Esophagus muscularis mucosa (tissue), 4 donors: ENCODE results near the gene ADCY7. TPM values are rescaled to one million over a fixed set of nuclear protein-coding genes. Genes with fewer than 3 reads are reported as not detected.

Source experiments
- DNase-seq: peaks from one replicate; pipeline ENCODE4 v3.0.0-alpha.2; 2017; ENCODE audit errors: extremely low spot score
- H3K27ac ChIP-seq, 4 donors: fragments of 200-600 bp; sonication (generic); replicated peaks in 1 of 4; 1 replicate in 3 of 4; 2 replicates in 1 of 4; pipeline ENCODE4 v1.5.1; 2016 to 2019; ENCODE audit warnings: mild to moderate bottlenecking in 1 of 4
- H3K27me3 ChIP-seq, 4 donors: fragments of 200-600 bp; sonication (generic); one replicate each; pipeline versions ENCODE4 v1.5.1 to v1.6.0; 2016 to 2019
- H3K36me3 ChIP-seq, 4 donors: fragments of 200-600 bp; sonication (generic); one replicate each; pipeline ENCODE4 v1.5.1; 2016 to 2019
- H3K4me1 ChIP-seq, 4 donors: fragments of 200-600 bp; sonication (generic); one replicate each; pipeline ENCODE4 v1.5.1; 2016 to 2019
- H3K4me3 ChIP-seq, 4 donors: fragments of 200-600 bp; sonication (generic); 1 replicate in 2 of 4; 2 replicates in 2 of 4; pipeline ENCODE4 v1.5.1; 2016 to 2019; ENCODE audit warnings: mild to moderate bottlenecking in 4 of 4, moderate library complexity in 1 of 4
- H3K9me3 ChIP-seq, 4 donors: fragments of 200-600 bp; sonication (generic); 1 replicate in 3 of 4; 2 replicates in 1 of 4; pipeline ENCODE4 v1.5.1; 2016 to 2019
- EP300 ChIP-seq: sonication (generic); formaldehyde crosslinking; IDR thresholded peaks from one replicate; pipeline ENCODE4 v1.6.1; 2017; ENCODE audit warnings: antibody characterized with exemption
- POLR2A ChIP-seq: fragments of 450-650 bp; IDR thresholded peaks from one replicate; pipeline ENCODE4 v1.6.1; 2017; ENCODE audit warnings: antibody characterized with exemption, moderate library complexity, mild to moderate bottlenecking, low read depth
- POLR2AphosphoS5 ChIP-seq, 2 donors: sonication (generic); formaldehyde crosslinking; IDR thresholded peaks; one replicate each; pipeline ENCODE4 v1.6.1; 2017; ENCODE audit warnings: antibody characterized with exemption in 2 of 2
- WGBS: methylation state at CpG from one replicate; pipeline ENCODE4 v1.1.5; 2018; 5-methylcytosine and 5-hydroxymethylcytosine counted together
- intact Hi-C: fragments of 100-400 bp; cut with DNase I; formaldehyde crosslinking; loops from one replicate; pipeline ENCODE4 v1.15.1; 2023
- total RNA-seq, 4 donors: library from RNA; depleted of rRNA; stranded (reverse); fragments of >200 nt; gene quantifications; one replicate each; pipeline versions ENCODE4 v1.1.0 to v1.2.1, GENCODE V29; 2016
- TF ChIP-seq, protein P1 (sequence below), 3 experiments: fragments of 200-600 bp in 2 of 3; fragments of 450-650 bp in 1 of 3; sonication (generic) in 2 of 3; IDR thresholded peaks; one replicate each; pipeline ENCODE4 v1.5.1; 2017 to 2019; ENCODE audit warnings: antibody characterized with exemption in 3 of 3, mild to moderate bottlenecking in 2 of 3, moderate library complexity in 1 of 3

Gene ADCY7
- 10 to 100 TPM; 12.3 to 17.4 (median 15.6) TPM for total RNA-seq

DNA sequence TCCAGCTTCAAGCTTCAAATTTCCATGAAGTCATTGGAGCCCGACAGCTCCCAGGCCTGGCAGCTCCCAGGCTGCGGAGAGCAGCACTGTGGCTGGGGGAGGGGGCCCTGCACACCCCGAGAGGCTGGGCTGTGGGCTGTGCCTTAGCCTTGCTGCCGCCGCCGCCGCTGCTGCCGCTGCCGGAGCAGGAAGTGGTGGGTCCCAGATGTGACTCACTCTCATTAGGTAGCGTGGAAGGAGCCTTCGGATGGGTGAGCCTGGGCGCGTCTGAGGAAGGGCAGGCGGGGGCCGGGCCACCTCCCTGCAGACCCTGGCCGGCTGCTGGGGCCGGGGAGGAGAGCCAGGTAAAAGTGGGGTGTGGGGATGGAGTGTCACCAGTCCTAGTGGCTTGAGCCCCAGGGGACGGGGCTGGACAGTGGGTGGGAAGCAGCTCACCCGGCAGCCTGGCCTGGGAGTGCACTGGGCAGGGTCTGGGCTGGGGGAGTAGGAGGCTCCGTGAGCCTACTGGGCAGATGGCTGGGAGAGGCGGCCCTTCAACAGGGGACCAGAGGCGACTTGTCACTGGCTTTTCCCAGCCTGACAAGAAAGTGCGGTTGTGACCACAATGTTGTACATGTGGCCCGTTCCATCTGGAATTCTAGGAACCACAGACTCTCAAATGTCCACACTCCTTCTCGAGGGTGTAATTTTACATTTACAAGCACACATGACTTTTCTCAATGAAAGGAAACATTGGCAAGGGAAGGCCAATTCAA lies at the start of gene ADCY7:
ADCY7 (plus strand) TSS at position 215 of the 755 bp plus-strand sequence. CDS start 21,629 bp downstream, outside the sequence.
- Histone ChIP-seq H3K4me3 (peak within 1 kb of the TSS; percentile 38 to 51 (median 40)), H3K36me3 (no peaks in the 10 kb centered on the region)
- no peak for DNase-seq

DNA sequence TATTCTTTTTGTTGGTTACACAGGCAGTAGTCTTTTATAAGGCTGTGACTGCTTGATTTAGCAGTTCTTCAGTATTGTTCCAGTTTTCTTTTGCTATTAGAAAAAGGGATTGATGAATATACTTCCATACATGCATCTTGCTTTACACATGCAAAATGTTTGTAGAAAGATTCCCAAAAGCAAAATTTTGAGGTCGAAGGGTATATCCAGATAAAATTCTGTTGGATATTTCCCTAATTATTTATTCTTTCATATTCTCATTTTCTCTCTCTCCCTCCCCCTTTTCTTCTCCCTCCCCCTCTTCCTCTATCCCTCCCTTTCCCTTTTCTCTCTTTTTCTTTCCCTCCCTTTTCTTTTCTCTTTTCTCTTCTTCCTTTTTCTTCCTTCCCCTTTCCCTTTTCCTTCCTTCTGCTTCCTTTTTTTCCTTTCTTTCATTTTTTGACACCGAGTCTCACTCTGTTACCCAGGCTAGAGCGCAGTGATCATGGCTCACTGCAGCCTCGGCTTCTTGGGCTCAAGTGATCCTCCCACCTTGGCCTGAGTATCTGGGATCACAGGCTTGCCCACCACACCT lies 46.9 kb upstream of the ADCY7 start:
- WGBS: 98% methylated on average over 4 of the region's 4 CpGs
- H3K9me3 ChIP-seq: no peaks in the 10 kb centered on the region
- peaks cover 0 to under 1% (median 0%) of the 10 kb centered on the region in 4 donors for H3K4me1 ChIP-seq
- intact Hi-C loops: loop anchor here (10.0 kb wide), 1 partner anchor 135 kb away; no protein-coding TSS in a partner anchor
- H3K27ac ChIP-seq: no peak overlapping the region
- TF ChIP-seq, protein P1, sequence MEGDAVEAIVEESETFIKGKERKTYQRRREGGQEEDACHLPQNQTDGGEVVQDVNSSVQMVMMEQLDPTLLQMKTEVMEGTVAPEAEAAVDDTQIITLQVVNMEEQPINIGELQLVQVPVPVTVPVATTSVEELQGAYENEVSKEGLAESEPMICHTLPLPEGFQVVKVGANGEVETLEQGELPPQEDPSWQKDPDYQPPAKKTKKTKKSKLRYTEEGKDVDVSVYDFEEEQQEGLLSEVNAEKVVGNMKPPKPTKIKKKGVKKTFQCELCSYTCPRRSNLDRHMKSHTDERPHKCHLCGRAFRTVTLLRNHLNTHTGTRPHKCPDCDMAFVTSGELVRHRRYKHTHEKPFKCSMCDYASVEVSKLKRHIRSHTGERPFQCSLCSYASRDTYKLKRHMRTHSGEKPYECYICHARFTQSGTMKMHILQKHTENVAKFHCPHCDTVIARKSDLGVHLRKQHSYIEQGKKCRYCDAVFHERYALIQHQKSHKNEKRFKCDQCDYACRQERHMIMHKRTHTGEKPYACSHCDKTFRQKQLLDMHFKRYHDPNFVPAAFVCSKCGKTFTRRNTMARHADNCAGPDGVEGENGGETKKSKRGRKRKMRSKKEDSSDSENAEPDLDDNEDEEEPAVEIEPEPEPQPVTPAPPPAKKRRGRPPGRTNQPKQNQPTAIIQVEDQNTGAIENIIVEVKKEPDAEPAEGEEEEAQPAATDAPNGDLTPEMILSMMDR (IDR thresholded peaks at IDR 0.05): no peak
- no peak for TF ChIP-seq EP300
- TF ChIP-seq POLR2AphosphoS5 (IDR thresholded peaks at IDR 0.05): no peak
- TF ChIP-seq POLR2A: no peak
- no peaks in the 10 kb centered on the region for H3K27me3 ChIP-seq
- no peak overlapping the region for H3K4me3 ChIP-seq
- peaks cover 21 to 88% (median 50%) of the 10 kb centered on the region in 4 donors for H3K36me3 ChIP-seq
- DNase-seq: no peak

More for the DNA sequence above, at the start of gene ADCY7:
- peak within 1 kb of the TSS; percentile 40 to 62 (median 52) for H3K27ac ChIP-seq
- no peak for TF ChIP-seq POLR2A
- TF ChIP-seq POLR2AphosphoS5 (IDR thresholded peaks at IDR 0.05): no peak
- no peak for TF ChIP-seq EP300
- TF ChIP-seq, protein P1 (IDR thresholded peaks at IDR 0.05): no peak
- no peaks in the 10 kb centered on the region for H3K9me3 ChIP-seq
- H3K4me1 ChIP-seq: peaks cover 3 to 29% (median 21%) of the 10 kb centered on the region in 4 donors
- intact Hi-C loops: no loop called here
- no peaks in the 10 kb centered on the region for H3K27me3 ChIP-seq
- WGBS: 30% methylated on average over 25 of the region's 25 CpGs

DNA sequence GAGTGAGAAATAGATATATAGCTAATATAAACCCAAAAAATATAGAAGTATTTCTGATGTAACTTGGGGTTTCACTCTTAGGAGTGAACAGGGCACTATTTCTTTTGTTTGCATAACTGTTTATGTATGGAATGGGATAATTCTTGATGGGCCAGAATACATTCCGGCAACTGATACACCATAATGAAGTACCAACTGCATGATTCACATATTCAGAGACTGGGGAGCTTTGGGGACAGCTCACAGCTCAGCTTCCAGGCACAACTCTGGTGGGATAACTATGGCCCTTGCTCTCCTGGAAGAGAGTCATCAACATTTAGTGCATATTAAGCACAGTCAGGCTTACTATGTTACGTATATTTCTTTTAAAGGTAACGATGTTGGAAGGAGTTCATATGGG lies 42.1 kb upstream of the ADCY7 start:
- no peaks in the 10 kb centered on the region for H3K9me3 ChIP-seq
- WGBS: 91% methylated on average over 3 of the region's 3 CpGs
- intact Hi-C loops: no loop called here
- peaks cover 25 to 91% (median 68%) of the 10 kb centered on the region in 4 donors for H3K36me3 ChIP-seq
- no peaks in the 10 kb centered on the region for H3K4me1 ChIP-seq
- TF ChIP-seq POLR2A (no peak), EP300 (no peak), POLR2AphosphoS5 (IDR thresholded peaks at IDR 0.05) (no peak)
- TF ChIP-seq, protein P1 (IDR thresholded peaks at IDR 0.05): no peak
- no peak for DNase-seq
- H3K27ac ChIP-seq: no peak overlapping the region
- no peaks in the 10 kb centered on the region for H3K27me3 ChIP-seq
- no peak overlapping the region for H3K4me3 ChIP-seq

DNA sequence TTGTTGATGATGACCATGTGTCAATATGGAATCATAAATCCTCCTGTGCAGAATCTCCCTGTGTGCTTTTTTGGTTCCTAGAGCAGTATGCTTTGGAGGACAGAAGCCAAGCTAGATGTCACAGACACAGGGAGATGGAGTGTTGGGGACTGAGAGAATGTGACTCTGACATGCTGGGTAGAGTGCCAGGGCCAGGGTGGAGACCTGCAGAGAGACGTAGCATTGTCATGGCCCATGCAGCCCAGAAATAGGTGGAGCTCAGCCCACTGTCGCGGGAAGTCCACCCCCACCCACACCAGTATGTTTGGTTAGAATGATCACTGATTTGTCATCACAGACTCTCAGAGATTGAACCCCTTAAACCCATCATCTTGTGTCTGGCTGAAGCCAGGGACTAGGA lies 39.2 kb upstream of the ADCY7 start:
- Histone ChIP-seq H3K27ac (no peak overlapping the region), H3K4me1 (no peaks in the 10 kb centered on the region), H3K36me3 (peaks cover 24 to 71% (median 62%) of the 10 kb centered on the region in 4 donors), H3K9me3 (no peaks in the 10 kb centered on the region), H3K4me3 (no peak overlapping the region), H3K27me3 (no peaks in the 10 kb centered on the region)
- intact Hi-C loops: no loop called here
- no peak for TF ChIP-seq POLR2A
- no peak for TF ChIP-seq POLR2AphosphoS5 (IDR thresholded peaks at IDR 0.05)
- TF ChIP-seq, protein P1 (IDR thresholded peaks at IDR 0.05): no peak
- TF ChIP-seq EP300: no peak
- DNase-seq: no peak
- 73% methylated on average over 3 of the region's 3 CpGs for WGBS
